ENCODE data around the gene RAPGEF2. TPM values are rescaled to one million over a fixed set of nuclear protein-coding genes. Genes with fewer than 3 reads are reported as not detected.

RAPGEF2 gene
- total RNA-seq, 3 donors from 2014 or later: 47.0 to 84.0 (median 51.5) TPM

DNA sequence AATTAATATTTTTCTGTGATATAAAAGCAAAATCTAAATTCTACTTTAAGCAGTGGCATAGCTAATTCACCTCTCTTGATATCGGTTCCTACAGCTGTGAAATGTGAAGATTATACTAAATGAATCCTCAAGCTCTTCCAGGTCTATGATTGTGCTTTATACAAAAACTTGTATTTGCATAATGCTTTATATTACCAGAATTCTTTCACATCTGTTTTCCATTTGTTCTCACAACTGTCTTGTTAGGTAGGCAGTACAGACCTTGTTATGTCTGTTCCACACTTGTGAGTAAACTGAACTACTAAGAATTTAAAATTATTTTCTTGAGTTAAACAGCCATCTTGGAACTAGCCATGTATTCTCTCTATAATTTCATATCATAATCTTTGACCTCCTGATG, 184.9 kb downstream of the RAPGEF2 start:
- H3K4me3 ChIP-seq: no peak overlapping the region
- no peaks in the 10 kb centered on the region for H3K9me3 ChIP-seq
- no peaks in the 10 kb centered on the region for H3K36me3 ChIP-seq
- no peaks in the 10 kb centered on the region for H3K4me1 ChIP-seq
- H3K27me3 ChIP-seq: no peaks in the 10 kb centered on the region
- no peak overlapping the region for H3K27ac ChIP-seq
- intact Hi-C loops (cut with DNase I; ENCODE audit: low total_unique reads): no loop called here
- no peak for TF ChIP-seq POLR2A (IDR thresholded peaks at IDR 0.05)
- no peak for TF ChIP-seq POLR2AphosphoS5 (IDR thresholded peaks at IDR 0.05)
- TF ChIP-seq, protein P1, sequence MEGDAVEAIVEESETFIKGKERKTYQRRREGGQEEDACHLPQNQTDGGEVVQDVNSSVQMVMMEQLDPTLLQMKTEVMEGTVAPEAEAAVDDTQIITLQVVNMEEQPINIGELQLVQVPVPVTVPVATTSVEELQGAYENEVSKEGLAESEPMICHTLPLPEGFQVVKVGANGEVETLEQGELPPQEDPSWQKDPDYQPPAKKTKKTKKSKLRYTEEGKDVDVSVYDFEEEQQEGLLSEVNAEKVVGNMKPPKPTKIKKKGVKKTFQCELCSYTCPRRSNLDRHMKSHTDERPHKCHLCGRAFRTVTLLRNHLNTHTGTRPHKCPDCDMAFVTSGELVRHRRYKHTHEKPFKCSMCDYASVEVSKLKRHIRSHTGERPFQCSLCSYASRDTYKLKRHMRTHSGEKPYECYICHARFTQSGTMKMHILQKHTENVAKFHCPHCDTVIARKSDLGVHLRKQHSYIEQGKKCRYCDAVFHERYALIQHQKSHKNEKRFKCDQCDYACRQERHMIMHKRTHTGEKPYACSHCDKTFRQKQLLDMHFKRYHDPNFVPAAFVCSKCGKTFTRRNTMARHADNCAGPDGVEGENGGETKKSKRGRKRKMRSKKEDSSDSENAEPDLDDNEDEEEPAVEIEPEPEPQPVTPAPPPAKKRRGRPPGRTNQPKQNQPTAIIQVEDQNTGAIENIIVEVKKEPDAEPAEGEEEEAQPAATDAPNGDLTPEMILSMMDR (IDR thresholded peaks at IDR 0.05): no peak
- no peak for DNase-seq (ENCODE audit: low spot score in 2 of 2)

DNA sequence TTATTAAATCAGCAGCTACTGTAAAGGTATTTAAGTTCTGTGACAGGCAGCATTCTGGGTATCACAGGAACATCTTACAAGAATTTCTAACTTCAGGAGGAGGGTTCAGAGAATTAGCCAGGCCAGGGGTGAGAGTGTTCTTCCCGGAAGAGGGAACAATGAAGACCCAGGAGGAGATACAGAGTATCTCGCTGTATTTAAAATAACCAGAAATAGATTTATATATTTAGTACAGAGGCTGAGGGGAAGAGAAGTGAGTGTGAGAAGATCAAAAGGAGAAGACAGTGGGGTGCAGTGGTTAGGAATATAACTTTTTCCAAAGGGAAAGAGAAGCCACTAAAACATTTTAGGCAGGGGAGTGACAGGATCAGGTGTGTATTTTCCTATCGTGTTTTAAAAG, 186.8 kb downstream of the RAPGEF2 start:
- Histone ChIP-seq H3K36me3 (no peaks in the 10 kb centered on the region), H3K27me3 (no peaks in the 10 kb centered on the region), H3K4me1 (no peaks in the 10 kb centered on the region), H3K9me3 (no peaks in the 10 kb centered on the region), H3K27ac (no peak overlapping the region), H3K4me3 (no peak overlapping the region)
- no peak for DNase-seq (ENCODE audit: low spot score in 2 of 2)
- intact Hi-C loops (cut with DNase I; ENCODE audit: low total_unique reads): no loop called here
- TF ChIP-seq POLR2A (IDR thresholded peaks at IDR 0.05): no peak
- TF ChIP-seq, protein P1 (IDR thresholded peaks at IDR 0.05): no peak
- no peak for TF ChIP-seq POLR2AphosphoS5 (IDR thresholded peaks at IDR 0.05)

DNA sequence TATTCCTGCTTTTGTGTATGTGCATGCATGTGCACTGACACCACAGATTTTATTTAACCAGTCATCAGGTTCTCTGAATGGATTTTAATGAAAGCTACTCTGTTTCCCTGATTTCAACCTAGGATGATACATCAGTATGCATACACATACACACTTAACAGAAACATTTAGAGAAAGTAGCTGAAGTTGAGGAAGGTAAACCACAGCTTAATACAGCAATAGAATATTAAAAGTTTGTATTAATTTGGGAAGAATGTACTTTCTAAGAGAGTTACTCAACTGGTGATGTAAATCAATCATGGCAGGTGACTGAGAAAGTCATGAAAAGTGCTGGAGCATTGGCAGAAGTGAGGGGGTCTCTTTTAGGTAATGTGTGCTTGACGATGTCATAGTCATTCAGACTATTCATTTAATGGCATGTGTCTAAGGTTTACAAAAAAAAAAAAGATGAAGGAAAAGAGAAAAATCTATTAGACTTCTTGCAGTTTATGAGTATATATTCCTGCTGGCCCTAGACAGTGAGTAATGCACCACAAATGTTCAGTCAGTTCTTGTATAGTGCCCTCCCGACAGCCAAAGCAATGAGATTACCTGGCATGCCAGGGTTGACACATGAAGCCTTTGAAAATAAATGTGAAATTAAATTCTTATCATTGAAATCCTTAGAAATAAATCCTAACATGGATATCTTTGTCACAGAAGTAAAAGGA, 187.6 kb downstream of the RAPGEF2 start:
- DNase-seq (ENCODE audit: low spot score in 2 of 2): no peak
- intact Hi-C loops (cut with DNase I; ENCODE audit: low total_unique reads): no loop called here

DNA sequence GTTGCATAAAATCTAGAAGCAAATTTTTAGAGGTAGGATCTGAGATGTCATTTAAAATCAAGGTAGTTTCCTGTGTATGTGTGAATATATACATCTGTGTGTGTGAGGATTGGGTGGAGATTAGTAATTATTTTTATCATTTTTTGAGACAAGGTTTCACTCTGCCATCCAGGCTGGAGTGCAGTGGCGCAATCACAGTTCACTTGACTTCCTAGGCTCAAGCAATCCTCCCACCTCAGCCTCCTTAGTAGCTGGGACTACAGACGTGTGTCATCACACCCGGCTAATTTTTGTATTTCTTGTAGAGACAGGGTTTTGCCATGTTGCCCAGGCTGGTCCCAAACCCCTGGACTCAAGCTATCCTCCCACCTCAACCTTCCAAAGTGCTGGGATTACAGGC, 188.3 kb downstream of the RAPGEF2 start:
- no peak overlapping the region for H3K4me3 ChIP-seq
- DNase-seq (ENCODE audit: low spot score in 2 of 2): no peak
- no peak overlapping the region for H3K27ac ChIP-seq
- H3K4me1 ChIP-seq: no peaks in the 10 kb centered on the region
- intact Hi-C loops (cut with DNase I; ENCODE audit: low total_unique reads): no loop called here
- no peaks in the 10 kb centered on the region for H3K9me3 ChIP-seq
- no peaks in the 10 kb centered on the region for H3K36me3 ChIP-seq
- H3K27me3 ChIP-seq: no peaks in the 10 kb centered on the region
- TF ChIP-seq POLR2A (IDR thresholded peaks at IDR 0.05) (no peak), POLR2AphosphoS5 (IDR thresholded peaks at IDR 0.05) (no peak)
- TF ChIP-seq, protein P1 (IDR thresholded peaks at IDR 0.05): no peak

More for the DNA sequence above, 187.6 kb downstream of the RAPGEF2 start:
- no peaks in the 10 kb centered on the region for H3K36me3 ChIP-seq
- no peaks in the 10 kb centered on the region for H3K9me3 ChIP-seq
- no peaks in the 10 kb centered on the region for H3K27me3 ChIP-seq
- TF ChIP-seq, protein P1 (IDR thresholded peaks at IDR 0.05): no peak
- no peak for TF ChIP-seq POLR2A (IDR thresholded peaks at IDR 0.05)
- no peak for TF ChIP-seq POLR2AphosphoS5 (IDR thresholded peaks at IDR 0.05)
- no peak overlapping the region for H3K27ac ChIP-seq
- H3K4me3 ChIP-seq: no peak overlapping the region
- H3K4me1 ChIP-seq: no peaks in the 10 kb centered on the region

DNA sequence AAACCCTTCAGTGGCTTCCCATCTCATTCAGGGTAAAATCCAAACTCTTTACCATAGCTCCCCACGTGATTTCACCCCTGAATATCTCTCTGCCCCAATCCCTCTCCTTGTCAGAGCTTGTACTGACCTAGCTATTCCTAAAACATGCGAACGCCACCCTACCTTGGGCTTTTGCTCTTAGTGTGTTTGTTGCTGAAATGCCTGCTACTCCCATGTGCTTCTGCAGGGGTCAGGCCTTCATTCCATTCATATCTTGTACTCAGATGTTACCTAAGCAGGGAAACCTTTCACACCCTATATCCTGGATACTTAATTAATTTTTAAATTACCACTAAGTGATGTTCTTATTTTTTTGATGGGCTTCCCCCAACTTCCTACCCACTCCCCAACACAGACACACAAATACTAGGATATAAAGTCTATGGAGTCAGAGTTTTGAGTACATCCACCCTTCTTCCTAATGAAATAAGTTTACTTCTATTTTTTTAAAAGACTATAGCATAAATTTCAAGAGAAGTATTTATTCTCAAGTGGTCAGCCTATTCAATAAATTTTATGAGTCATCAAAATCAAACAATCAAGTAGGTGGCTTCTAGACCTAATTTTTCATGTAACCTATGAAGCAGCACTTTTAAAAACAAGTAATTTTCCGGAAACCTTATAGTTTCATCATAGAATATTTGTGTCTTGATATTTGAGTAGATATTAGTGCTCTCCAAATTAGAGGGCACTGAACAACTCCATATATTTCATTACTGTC, 189.4 kb downstream of the RAPGEF2 start:
- Histone ChIP-seq H3K36me3 (no peaks in the 10 kb centered on the region), H3K9me3 (no peaks in the 10 kb centered on the region), H3K27me3 (no peaks in the 10 kb centered on the region), H3K27ac (no peak overlapping the region), H3K4me3 (no peak overlapping the region), H3K4me1 (no peaks in the 10 kb centered on the region)
- intact Hi-C loops (cut with DNase I; ENCODE audit: low total_unique reads): no loop called here
- no peak for TF ChIP-seq POLR2A (IDR thresholded peaks at IDR 0.05)
- no peak for TF ChIP-seq POLR2AphosphoS5 (IDR thresholded peaks at IDR 0.05)
- TF ChIP-seq, protein P1 (IDR thresholded peaks at IDR 0.05): no peak
- no peak for DNase-seq (ENCODE audit: low spot score in 2 of 2)

Measured in breast epithelium (tissue), 4 donors.